ENCODE data around the gene NCF4.
A peak's percentile ranks its signal among the peaks of the same experiment; 100 is the strongest.

The NCF4 gene

DNA sequence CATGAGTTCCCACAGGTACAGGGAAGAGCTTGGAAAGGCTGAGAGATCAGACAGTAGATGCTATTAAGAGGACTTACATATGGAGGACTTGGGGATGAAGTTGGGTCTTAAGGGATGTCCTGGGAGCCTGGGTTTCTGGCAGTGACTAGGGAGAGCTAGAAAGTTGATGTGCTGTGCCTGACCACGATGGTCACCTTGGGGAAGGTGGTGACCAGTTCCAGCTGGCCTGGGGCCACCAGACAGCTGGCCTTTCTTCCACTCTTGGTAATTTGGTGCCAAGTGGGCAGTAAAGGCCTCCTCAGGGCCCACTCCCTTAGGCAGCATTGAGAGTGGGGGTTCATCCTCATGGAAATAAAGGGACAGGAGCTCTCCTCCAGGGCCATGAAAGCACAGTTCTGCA, 38.7 kb downstream of the NCF4 start:
- H3K4me3 Mint-ChIP-seq = no peak overlapping the region
- no peak for DNase-seq
- H3K9me3 Mint-ChIP-seq = peaks cover 2 to 11% of the 10 kb centered on the region in 2 donors
- H3K36me3 Mint-ChIP-seq (ENCODE audit: insufficient read depth) = no peaks in the 10 kb centered on the region
- no peak overlapping the region for H3K27ac Mint-ChIP-seq
- ATAC-seq (replicated peaks) = no peak
- H3K27me3 Mint-ChIP-seq = peaks cover 45 to 86% of the 10 kb centered on the region in 2 donors
- H3K4me1 Mint-ChIP-seq (ENCODE audit: low read depth in 2 of 2) = peaks cover 0 to 3% of the 10 kb centered on the region in 2 donors

DNA sequence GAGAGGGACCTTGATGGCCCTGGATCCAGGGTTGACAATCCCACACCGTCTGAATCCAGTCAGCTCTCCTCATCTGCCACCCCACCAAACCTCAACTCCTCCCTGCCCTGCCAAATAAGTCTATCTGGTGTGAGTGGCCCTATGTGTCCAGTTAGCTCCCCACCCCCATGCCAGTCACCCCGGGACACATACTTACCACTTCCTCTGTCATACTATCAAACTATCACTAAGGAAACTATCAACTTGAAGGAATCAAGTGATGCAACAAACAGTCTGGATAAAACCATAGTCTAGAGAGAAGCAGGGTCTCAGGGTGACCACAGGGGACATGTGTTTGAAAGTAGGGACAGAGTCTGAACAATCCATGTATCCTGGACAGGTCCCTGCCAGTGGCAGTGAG, 39.4 kb downstream of the NCF4 start:
- Mint-ChIP-seq H3K27ac (no peak overlapping the region), H3K9me3 (peaks cover 0 to 8% of the 10 kb centered on the region in 2 donors), H3K4me1 (ENCODE audit: low read depth in 2 of 2) (peaks cover 0 to 3% of the 10 kb centered on the region in 2 donors), H3K36me3 (ENCODE audit: insufficient read depth) (no peaks in the 10 kb centered on the region), H3K4me3 (no peak overlapping the region), H3K27me3 (peaks cover 51 to 93% of the 10 kb centered on the region in 2 donors)
- DNase-seq (no peak), ATAC-seq (replicated peaks) (no peak)

DNA sequence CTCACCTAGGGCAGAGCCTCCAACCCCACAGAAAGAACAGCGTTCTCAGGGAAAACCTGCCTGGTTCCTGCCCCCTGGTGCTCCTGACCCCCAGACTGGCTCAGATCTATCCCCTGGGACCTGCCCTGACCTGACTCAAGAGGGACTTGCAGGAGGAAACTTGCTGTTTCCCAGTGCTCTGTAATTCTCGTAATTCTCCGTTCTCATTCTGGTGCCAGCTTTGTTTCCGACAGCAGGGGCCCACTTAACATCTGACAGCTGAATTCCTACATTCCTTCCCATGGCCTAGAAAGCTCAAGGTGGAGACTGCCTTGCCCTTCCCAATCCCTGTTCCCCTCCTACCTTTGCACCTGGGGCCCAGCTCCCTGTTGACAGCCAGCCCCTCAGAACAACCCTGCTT, 40.1 kb downstream of the NCF4 start:
- no peak for DNase-seq
- Mint-ChIP-seq H3K36me3 (ENCODE audit: insufficient read depth) (no peaks in the 10 kb centered on the region), H3K9me3 (peaks cover 0 to 6% of the 10 kb centered on the region in 2 donors), H3K27me3 (peaks cover 53 to 100% of the 10 kb centered on the region in 2 donors), H3K27ac (peak overlapping the region in 1 of 2 donors; percentile 44), H3K4me1 (ENCODE audit: low read depth in 2 of 2) (peaks cover 0 to 3% of the 10 kb centered on the region in 2 donors), H3K4me3 (no peak overlapping the region)
- ATAC-seq (replicated peaks) = no peak

DNA sequence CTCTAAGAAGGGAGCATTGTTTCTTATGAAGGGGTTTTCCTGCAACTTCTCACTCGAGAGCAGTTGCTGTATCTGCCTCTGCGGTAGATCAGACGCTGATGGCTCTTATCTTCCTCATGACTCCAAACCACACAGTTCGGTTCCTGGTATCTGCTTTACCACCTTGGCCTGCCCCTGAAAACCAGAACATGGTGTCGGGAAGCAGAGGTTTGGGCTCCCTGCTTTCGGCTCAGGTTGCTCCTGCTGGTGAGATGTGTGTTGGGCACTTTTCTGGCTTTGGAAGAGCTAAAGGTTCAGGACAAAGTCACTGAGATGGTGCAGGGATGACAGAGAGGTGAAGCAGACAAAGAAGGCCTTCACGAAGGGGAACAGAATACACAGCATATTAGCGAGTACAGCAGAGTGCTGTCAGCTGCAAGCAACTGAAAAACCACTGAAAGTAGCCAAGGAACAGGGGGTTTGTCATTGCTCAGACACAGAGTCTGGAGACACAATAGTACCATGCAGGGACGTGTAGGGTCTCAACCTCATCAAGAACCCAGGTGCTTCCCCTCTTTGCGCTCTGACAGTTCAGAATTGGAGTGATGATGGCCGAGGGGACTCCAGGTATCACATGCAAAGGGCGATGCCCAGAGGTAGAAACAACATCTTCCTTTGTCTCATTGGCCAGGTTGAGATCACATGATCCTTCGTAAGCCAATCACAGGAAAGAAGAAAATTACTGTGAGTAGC, 40.8 kb downstream of the NCF4 start:
- DNase-seq = no peak
- no peak overlapping the region for H3K4me3 Mint-ChIP-seq
- H3K27ac Mint-ChIP-seq = peak overlapping the region in 1 of 2 donors; percentile 44
- H3K4me1 Mint-ChIP-seq (ENCODE audit: low read depth in 2 of 2) = peaks cover 0 to 3% of the 10 kb centered on the region in 2 donors
- ATAC-seq (replicated peaks) = peak; percentile 16
- no peaks in the 10 kb centered on the region for H3K36me3 Mint-ChIP-seq (ENCODE audit: insufficient read depth)
- H3K9me3 Mint-ChIP-seq = no peaks in the 10 kb centered on the region
- peaks cover 59 to 100% of the 10 kb centered on the region in 2 donors for H3K27me3 Mint-ChIP-seq

DNA sequence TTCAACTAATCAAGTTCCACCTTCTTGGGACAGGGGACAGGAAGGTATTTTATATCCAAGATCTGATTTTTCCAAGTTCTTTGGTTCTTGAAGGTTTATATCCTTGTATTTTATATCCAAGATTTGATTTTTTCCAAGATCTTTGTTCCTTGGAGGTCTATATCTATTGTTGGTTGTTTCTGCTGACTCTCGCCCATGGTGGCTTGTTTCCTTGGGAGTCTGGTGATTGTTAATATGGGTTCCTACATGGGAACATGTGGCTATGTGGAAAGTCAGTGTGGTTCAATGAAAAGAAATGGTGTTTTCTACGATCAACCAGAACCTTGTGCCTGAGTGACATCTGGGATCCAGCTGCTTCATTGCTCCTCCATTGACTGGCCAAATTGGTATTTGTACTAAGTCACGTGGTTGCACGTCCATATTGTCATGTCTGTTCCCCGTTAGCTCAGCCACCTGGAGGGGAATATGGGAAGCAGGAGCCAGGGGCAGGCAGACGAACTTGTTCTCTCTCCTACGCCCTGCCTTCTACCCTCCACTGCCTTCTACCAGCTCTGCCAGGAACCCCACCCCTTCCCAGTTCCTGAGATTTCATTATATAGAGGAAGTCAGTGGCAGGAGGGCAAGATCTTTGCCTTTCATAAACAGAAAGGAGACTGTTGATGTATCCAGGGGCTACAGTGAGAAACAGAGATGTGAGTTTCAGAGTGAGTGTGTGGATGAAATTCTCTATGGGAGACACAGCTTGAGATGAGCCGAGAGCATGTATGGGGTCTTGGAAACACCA, 41.5 kb downstream of the NCF4 start:
- ATAC-seq (replicated peaks) (no peak), DNase-seq (no peak)
- Mint-ChIP-seq H3K27ac (no peak overlapping the region), H3K9me3 (no peaks in the 10 kb centered on the region), H3K4me3 (no peak overlapping the region), H3K36me3 (ENCODE audit: insufficient read depth) (no peaks in the 10 kb centered on the region), H3K27me3 (peaks cover 59 to 96% of the 10 kb centered on the region in 2 donors), H3K4me1 (ENCODE audit: low read depth in 2 of 2) (peaks cover 0 to 3% of the 10 kb centered on the region in 2 donors)

DNA sequence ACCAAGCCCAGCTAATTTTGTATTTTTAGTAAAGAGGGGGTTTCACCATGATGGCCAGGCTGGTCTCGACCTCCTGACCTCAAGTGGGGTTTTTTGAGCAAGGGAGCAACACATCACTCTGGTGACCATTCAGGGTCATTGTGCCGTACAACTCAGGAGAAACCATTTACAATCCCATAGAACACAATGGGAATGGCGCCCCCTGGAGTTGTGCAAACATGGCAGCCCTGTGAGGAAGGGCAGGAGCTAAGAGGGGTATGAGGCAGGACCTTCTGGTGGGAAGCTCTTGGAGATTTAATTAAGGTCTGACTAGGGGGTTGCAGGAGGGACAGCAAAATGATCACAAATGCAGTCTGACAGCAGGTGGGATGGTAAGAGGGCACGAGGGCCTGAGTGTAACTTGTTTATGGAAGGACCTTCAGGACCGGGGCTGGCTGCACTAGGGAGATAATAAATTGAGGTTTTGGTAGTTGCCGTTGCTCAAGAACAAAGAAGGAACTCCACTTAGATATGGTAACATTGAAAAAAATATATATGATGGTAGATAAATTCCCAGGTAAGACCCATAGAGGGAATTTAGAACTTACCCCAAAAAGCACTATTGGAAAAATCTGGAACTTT, 43.6 kb downstream of the NCF4 start:
- peaks cover 56 to 91% of the 10 kb centered on the region in 2 donors for H3K27me3 Mint-ChIP-seq
- H3K36me3 Mint-ChIP-seq (ENCODE audit: insufficient read depth) = no peaks in the 10 kb centered on the region
- peaks cover 0 to 3% of the 10 kb centered on the region in 2 donors for H3K4me1 Mint-ChIP-seq (ENCODE audit: low read depth in 2 of 2)
- no peak overlapping the region for H3K27ac Mint-ChIP-seq
- no peak overlapping the region for H3K4me3 Mint-ChIP-seq
- no peaks in the 10 kb centered on the region for H3K9me3 Mint-ChIP-seq
- ATAC-seq (replicated peaks) = no peak
- DNase-seq = no peak

DNA sequence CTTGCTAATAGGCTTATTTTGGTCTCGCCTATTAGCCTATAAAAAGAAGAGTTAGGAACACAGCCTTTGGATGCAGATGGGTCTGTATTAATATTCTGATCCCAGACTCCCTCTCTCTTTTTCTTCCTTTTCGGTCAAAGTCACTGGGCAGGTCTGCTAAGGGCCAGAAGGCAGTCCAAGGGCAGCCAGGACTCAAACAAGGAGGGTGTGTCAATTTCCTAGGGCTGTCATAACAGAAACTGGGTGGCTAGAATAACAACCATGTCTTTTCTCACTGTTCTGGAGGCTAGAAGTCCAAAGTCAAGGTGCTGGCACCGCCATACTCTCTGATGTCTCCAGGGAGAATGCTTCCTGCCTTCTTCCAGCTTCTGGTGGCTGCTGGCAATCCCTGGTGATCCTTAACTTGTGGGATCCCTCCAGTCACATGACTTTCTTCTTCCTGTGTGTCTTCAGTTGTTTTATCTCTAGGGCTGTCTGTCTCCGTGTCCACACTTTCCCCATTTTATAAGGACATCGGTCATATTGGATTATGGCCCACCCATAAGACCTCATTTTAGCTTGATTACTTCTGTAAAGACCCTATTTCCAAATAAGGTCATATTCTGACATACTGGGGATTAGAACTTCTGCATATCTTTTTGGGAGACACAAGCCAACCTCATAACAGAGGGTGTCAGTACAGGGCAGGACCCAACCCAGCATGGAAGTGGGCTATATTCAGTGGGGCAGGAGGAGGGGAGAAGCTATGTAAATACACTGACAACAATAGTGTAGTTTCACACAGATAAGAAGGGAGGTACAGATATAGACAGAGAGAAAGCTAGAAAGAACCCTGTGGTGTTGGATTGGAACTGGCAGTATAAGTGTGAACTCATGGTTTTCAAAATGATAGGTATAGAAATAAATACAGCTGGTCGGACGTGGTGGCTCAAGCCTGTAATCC, 46.7 kb downstream of the NCF4 start:
- Mint-ChIP-seq H3K27me3 (peaks cover 54 to 85% of the 10 kb centered on the region in 2 donors), H3K4me3 (no peak overlapping the region), H3K4me1 (ENCODE audit: low read depth in 2 of 2) (no peaks in the 10 kb centered on the region), H3K36me3 (ENCODE audit: insufficient read depth) (no peaks in the 10 kb centered on the region), H3K27ac (no peak overlapping the region), H3K9me3 (no peaks in the 10 kb centered on the region)
- ATAC-seq (replicated peaks) = no peak
- no peak for DNase-seq

DNA sequence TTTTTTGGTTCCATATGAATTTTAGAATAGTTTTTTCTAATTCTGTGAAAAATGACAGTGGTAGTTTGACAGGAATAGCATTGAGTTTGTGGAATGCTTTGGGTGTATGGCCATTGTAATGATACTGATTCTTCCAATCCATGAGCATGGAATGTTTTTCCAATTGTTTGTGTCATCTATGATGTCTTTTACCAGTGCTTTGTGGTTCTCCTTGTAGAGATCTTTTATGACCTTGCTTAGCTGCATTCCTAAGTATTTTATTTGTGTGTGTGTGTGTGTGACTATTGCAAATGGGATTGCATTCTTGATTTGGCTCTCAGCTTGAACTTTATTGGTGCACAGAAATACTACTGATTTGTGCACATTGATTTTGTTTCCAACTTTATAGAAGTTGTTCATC, 49.7 kb downstream of the NCF4 start:
- H3K9me3 Mint-ChIP-seq = no peaks in the 10 kb centered on the region
- DNase-seq (no peak), ATAC-seq (replicated peaks) (no peak)
- H3K27me3 Mint-ChIP-seq = peaks cover 47 to 83% of the 10 kb centered on the region in 2 donors
- H3K27ac Mint-ChIP-seq = no peak overlapping the region
- H3K4me3 Mint-ChIP-seq = no peak overlapping the region
- no peaks in the 10 kb centered on the region for H3K36me3 Mint-ChIP-seq (ENCODE audit: insufficient read depth)
- no peaks in the 10 kb centered on the region for H3K4me1 Mint-ChIP-seq (ENCODE audit: low read depth in 2 of 2)

DNA sequence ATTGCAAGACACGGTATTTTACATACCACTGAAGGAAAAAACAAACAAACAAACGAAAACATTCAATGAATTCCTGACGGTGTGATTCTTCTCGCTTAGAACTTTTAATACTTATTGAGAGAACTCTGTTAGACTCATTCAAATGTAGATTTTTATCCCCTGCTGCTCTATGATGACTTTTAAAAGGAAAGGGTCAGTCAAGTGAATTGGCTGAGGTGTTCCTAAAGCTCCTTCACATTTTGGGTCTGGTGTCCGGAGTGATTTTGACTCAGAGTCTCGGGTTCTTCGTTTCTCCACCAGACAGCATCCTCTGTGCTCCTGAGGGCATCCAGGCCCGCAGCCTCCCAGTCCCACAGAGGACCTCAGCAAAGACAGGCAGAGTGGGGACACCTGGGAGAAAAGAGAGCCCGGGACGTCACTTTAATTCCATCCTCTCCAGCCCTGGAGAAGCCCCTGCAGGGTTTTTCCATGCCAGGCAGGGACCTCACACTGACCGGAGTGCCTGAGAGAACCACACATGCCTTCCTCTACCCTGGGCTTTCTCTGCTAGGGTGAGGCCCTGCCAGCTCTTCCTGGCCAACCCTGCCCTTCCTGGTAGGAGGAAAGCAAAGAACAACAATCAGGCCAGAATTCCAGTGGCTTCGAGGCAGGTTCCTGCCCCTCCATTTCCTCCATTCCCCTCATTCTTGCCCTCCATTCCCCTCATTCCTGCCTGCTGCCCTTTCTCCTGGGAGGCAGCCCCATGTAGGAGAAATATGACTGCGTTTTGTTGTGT, 51.3 kb downstream of the NCF4 start:
- peaks cover 41 to 76% of the 10 kb centered on the region in 2 donors for H3K27me3 Mint-ChIP-seq
- no peak overlapping the region for H3K27ac Mint-ChIP-seq
- H3K4me1 Mint-ChIP-seq (ENCODE audit: low read depth in 2 of 2) = no peaks in the 10 kb centered on the region

DNA sequence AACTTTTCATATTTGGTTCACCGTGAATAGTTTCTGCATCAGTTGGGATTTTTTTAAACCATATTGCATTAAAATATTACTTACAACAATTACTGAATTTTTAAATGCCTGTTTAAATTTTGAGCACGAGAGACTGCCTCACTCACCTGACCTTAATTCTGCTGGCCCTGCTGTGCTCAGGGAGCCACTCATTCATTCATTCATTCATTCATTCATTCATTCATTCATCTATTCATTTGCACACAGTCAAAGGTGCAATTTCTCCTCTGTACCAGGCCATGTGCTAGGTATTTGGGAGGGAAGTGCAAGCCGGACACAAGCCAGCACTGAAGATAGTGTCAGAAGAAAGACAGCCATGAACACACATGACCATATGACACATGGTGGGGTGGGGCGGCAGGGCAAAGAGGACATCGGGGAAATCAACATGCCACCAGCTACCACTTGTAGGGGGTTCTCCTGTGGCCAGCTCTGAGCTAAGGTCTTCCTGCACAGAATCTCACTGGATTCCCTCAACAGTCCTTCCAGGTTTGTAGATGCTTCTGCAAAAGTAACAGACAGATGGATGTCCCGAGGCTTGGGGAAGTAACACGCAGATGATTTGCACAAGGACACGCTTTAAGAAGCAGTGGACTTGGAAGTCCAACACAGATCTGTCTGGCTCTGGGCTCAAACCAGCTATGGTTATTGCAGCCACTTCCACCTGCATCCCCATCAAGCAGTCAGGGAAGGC, 52.1 kb downstream of the NCF4 start:
- no peak for ATAC-seq (replicated peaks)

More for the DNA sequence above, 51.3 kb downstream of the NCF4 start:
- ATAC-seq (replicated peaks) (no peak), DNase-seq (no peak)
- Mint-ChIP-seq H3K9me3 (no peaks in the 10 kb centered on the region), H3K4me3 (no peak overlapping the region), H3K36me3 (ENCODE audit: insufficient read depth) (no peaks in the 10 kb centered on the region)

DNA sequence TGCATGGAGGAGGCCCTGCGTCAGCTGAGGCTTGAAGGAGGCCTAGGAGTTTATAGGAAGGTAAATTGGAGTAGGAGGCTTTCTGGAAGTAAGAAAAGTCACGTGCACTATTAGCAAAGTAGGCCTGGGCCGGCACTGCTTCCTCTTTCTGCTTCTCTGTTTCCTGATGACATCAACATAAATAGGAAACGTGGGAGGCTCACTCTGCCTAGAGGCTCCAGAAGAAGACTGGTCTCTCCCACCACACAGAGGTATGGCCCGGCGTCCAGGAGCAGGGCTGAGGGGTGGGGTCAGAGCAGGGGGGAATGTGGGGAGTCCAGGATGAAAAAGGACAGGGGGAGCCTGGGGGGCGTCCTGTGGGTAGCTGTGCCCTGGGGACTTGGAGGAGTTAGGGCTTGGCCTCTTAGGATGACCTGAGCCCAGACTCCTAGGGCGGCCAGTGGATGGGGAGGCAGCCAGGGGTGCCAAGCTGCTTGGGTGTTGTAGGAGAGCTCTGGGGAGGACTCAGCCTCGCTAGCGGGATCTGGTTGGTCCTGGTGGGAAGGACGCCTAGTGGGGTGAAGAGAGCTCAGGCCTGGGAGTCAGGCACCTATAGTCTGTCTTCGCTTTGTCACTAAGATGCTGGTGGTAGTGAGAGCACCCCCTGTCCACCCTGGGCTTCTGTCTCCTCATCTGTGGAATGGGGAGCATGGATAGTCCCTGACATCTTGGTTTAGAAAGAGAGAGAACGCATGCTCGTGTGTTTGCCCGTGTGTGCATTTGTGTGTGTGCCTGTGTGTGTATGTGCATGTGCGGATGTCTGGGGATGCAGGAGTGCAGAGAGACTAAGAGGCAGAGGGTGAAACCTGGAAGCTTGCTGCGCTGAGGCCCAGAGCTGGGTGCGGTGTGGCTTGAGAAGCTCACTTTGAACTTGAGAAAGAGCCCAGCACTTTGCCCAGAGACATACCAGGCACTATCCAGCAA, 52.9 kb downstream of the NCF4 start, which contains the start of gene CSF2RB:
Gene CSF2RB, plus strand, starts transcription at position 202 of the 963 bp plus-strand sequence. CDS start 8,580 bp downstream, outside the sequence.
- ATAC-seq (replicated peaks) = peak; percentile 31
- no peaks in the 10 kb centered on the region for H3K9me3 Mint-ChIP-seq
- H3K4me1 Mint-ChIP-seq (ENCODE audit: low read depth in 2 of 2) = no peaks in the 10 kb centered on the region
- H3K27me3 Mint-ChIP-seq = peaks cover 42 to 79% of the 10 kb centered on the region in 2 donors
- H3K27ac Mint-ChIP-seq = peak within 1 kb of the TSS in 1 of 2 donors; percentile 33
- no peaks in the 10 kb centered on the region for H3K36me3 Mint-ChIP-seq (ENCODE audit: insufficient read depth)
- no peak for DNase-seq
- peak within 1 kb of the TSS in 1 of 2 donors; percentile 31 for H3K4me3 Mint-ChIP-seq

More for the DNA sequence above, 52.1 kb downstream of the NCF4 start:
- no peak for DNase-seq
- no peaks in the 10 kb centered on the region for H3K4me1 Mint-ChIP-seq (ENCODE audit: low read depth in 2 of 2)
- H3K4me3 Mint-ChIP-seq = no peak overlapping the region
- no peaks in the 10 kb centered on the region for H3K36me3 Mint-ChIP-seq (ENCODE audit: insufficient read depth)
- no peaks in the 10 kb centered on the region for H3K9me3 Mint-ChIP-seq
- peak overlapping the region in 1 of 2 donors; percentile 33 for H3K27ac Mint-ChIP-seq
- H3K27me3 Mint-ChIP-seq = peaks cover 44 to 76% of the 10 kb centered on the region in 2 donors
